AG09309 (cell line): ENCODE data around the gene LRRIQ4.

Experiments
- DNase-seq: peaks from one replicate; pipeline ENCODE4 v3.0.0-alpha.2; 2010; ENCODE audit warnings: low read depth
- H3K4me3 ChIP-seq: 2 replicates; pipeline ENCODE4 v1.5.1; 2011; ENCODE audit warnings: mild to moderate bottlenecking, low read depth, low read length, moderate library complexity; ENCODE audit not compliant: control insufficient read depth
- CTCF ChIP-seq: IDR thresholded peaks from 2 replicates; pipeline ENCODE4 v1.5.1; 2011; ENCODE audit warnings: mild to moderate bottlenecking, low read depth, low read length, inconsistent platforms; ENCODE audit not compliant: insufficient read depth, control insufficient read depth; ENCODE audit errors: missing control alignments

LRRIQ4 gene

GRCh38 chr3:169847896-169848295 lies 35.2 kb downstream of the LRRIQ4 start:
- no peak for TF ChIP-seq CTCF
- H3K4me3 ChIP-seq: no peak overlapping the region
- no peak for DNase-seq

- no peak overlapping the region for H3K4me3 ChIP-seq
- DNase-seq: no peak
- TF ChIP-seq CTCF: no peak
These were observed 36.1 kb downstream of the LRRIQ4 start for GRCh38 chr3:169848741-169849140.

GRCh38 chr3:169850618-169851017 lies 37.9 kb downstream of the LRRIQ4 start:
- no peak for DNase-seq
- TF ChIP-seq CTCF: no peak
- no peak overlapping the region for H3K4me3 ChIP-seq

GRCh38 chr3:169855514-169855913 lies 42.8 kb downstream of the LRRIQ4 start:
- no peak for TF ChIP-seq CTCF
- H3K4me3 ChIP-seq: no peak overlapping the region
- DNase-seq: no peak

DNA sequence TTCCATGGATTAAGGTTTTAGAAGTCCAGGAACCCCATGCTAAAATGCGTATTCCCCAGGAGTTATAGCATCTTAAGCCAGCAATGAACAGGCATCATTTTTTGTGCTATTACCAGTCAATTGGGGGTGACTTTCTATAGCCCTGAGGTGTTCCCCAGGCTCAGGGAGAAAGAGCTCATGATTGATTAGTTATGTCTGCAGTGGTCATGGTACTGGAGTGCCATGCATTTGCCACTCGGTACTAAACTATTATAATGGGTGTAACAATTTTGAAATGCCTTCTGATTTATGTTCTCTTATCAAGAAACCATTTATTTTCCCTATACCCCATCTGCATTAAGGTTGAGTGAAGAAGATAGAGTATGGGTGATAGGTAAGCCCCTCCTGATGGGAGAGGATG lies 45.1 kb downstream of the LRRIQ4 start:
- DNase-seq: no peak
- TF ChIP-seq CTCF: no peak
- no peak overlapping the region for H3K4me3 ChIP-seq

- no peak for DNase-seq
These were observed 49.2 kb downstream of the LRRIQ4 start for GRCh38 chr3:169861871-169862270.

More at GRCh38 chr3:169861871-169862270, 49.2 kb downstream of the LRRIQ4 start:
- TF ChIP-seq CTCF: no peak
- no peak overlapping the region for H3K4me3 ChIP-seq
